ENCODE data around the gene RPL38. TPM values are rescaled to one million over a fixed set of nuclear protein-coding genes. Genes with fewer than 3 reads are reported as not detected.

The RPL38 gene
- total and polyA plus RNA-seq, 2 of the 4 experiments (the other 2 are of a cell fraction), result 111 to 527 TPM

GRCh38 chr17:74213861-74214391 is 10.4 kb downstream of the RPL38 start (continued):
- TF ChIP-seq RCOR1 (IDR thresholded peaks at IDR 0.05; ENCODE audit: insufficient replicate concordance, low read length), result no peak

GRCh38 chr17:74214484-74215341 is 11.2 kb downstream of the RPL38 start:
- H4K20me1 ChIP-seq (ENCODE audit: insufficient read depth, low read length), result peaks cover 18% of the 10 kb centered on the region
- peaks cover 3 to 18% of the 10 kb centered on the region in 2 experiments; a peak in 2 of 4 replicates for H3K79me1 ChIP-seq (ENCODE audit: low read depth in 1 of 2, low read length in 2 of 2)
- no peak overlapping the region for H3K23ac ChIP-seq (ENCODE audit: low read depth, low read length)
- no peak overlapping the region for H2BK15ac ChIP-seq (ENCODE audit: low read depth, low read length)
- no peak overlapping the region for H2BK120ac ChIP-seq (ENCODE audit: low read depth, low read length)
- H2AK5ac ChIP-seq (ENCODE audit: low read depth, low read length), result no peak overlapping the region
- ChIA-PET POLR2A (ENCODE audit: unreplicated experiment) (no interaction called here), CTCF (interaction anchor here (2.3 kb wide), 1 partner anchor 15 kb away, joined by 9 read pairs; no protein-coding TSS in a partner anchor)
- peaks cover 7% of the 10 kb centered on the region for H3K36me3 ChIP-seq (ENCODE audit: control insufficient read depth, insufficient read depth, low read length)
- ATAC-seq (ENCODE audit: low read depth), result no peak
- H3K9me1 ChIP-seq (ENCODE audit: insufficient read depth, low read length), result no peaks in the 10 kb centered on the region
- H3K18ac ChIP-seq (ENCODE audit: low read depth, low read length), result no peak overlapping the region
- peaks cover 13% of the 10 kb centered on the region for H3K4me1 ChIP-seq (ENCODE audit: control insufficient read depth, insufficient read depth, low read length)
- intact Hi-C loops (cut with micrococcal nuclease) (no loop called here), dilution Hi-C loops (cut with HindIII; ENCODE audit: low sequenced_read_pairs, unreplicated experiment) (no loop called here), in situ Hi-C loops (cut with MboI; ENCODE audit: low sequenced_read_pairs) (loop anchor here (25.0 kb wide), 1 partner anchor 648 kb away; the partner anchor contains the start of genes FDXR and GRIN2C)
- whole genome bisulfite sequencing, 2 experiments (ENCODE audit: extremely low coverage in 2 of 2, insufficient read length in 1 of 2), result 80% methylated on average over 1 of the region's 16 CpGs; no CpG with 5 or more reads in 1 of the 2 experiments
- H3K56ac ChIP-seq (ENCODE audit: extremely low read depth, insufficient read depth, low read length), result no peak overlapping the region
- H2AK9ac ChIP-seq (replicated peaks; ENCODE audit: low read depth, low read length, poor library complexity), result no peak overlapping the region
- H3K4me3 ChIP-seq (ENCODE audit: insufficient read depth, low read depth, low read length), result no peak overlapping the region
- H3K27me3 ChIP-seq (ENCODE audit: control insufficient read depth, insufficient read depth, low read length), result no peaks in the 10 kb centered on the region; the same call in 1 of the 2 replicates
- no peak overlapping the region for H4K5ac ChIP-seq (ENCODE audit: low read depth, low read length)
- H2BK5ac ChIP-seq (ENCODE audit: low read depth, low read length, poor library complexity, severe bottlenecking), result no peak overlapping the region
- H3K4me2 ChIP-seq (ENCODE audit: low read depth, low read length), result no peak overlapping the region
- no peak overlapping the region for H3K4ac ChIP-seq (ENCODE audit: low read depth, low read length)
- H3K9me3 ChIP-seq (ENCODE audit: control insufficient read depth, insufficient read depth, low read length), result no peaks in the 10 kb centered on the region
- H2BK20ac ChIP-seq (ENCODE audit: low read depth, low read length), result no peak overlapping the region
- H4K91ac ChIP-seq (ENCODE audit: insufficient read depth, low read depth, low read length), result no peak overlapping the region
- DNase-seq, result no peak
- no peak overlapping the region for H4K8ac ChIP-seq (ENCODE audit: low read depth in 2 of 2, low read length in 2 of 2)
- no peak overlapping the region for H3K27ac ChIP-seq (ENCODE audit: insufficient read depth, low read length)
- TF ChIP-seq MAFK (IDR thresholded peaks at IDR 0.05; ENCODE audit: low read depth, low read length) (no peak), RCOR1 (IDR thresholded peaks at IDR 0.05; ENCODE audit: insufficient replicate concordance, low read length) (no peak)
- no peak overlapping the region for H3K9ac ChIP-seq (ENCODE audit: low read depth, low read length)
- H3K14ac ChIP-seq (replicated peaks; ENCODE audit: low read depth, low read length), result no peak overlapping the region
- BruUV-seq (replicated peaks), result no TSS peak
- no peak overlapping the region for H2AFZ ChIP-seq (replicated peaks; ENCODE audit: low read length, poor library complexity)
